ENCODE data around the gene GNPAT.

GRCh38 chr1:231196728-231197127, 44.3 kb upstream of the GNPAT start:
- no peak for TF ChIP-seq POLR2A (IDR thresholded peaks at IDR 0.05)
- TF ChIP-seq, protein P1, sequence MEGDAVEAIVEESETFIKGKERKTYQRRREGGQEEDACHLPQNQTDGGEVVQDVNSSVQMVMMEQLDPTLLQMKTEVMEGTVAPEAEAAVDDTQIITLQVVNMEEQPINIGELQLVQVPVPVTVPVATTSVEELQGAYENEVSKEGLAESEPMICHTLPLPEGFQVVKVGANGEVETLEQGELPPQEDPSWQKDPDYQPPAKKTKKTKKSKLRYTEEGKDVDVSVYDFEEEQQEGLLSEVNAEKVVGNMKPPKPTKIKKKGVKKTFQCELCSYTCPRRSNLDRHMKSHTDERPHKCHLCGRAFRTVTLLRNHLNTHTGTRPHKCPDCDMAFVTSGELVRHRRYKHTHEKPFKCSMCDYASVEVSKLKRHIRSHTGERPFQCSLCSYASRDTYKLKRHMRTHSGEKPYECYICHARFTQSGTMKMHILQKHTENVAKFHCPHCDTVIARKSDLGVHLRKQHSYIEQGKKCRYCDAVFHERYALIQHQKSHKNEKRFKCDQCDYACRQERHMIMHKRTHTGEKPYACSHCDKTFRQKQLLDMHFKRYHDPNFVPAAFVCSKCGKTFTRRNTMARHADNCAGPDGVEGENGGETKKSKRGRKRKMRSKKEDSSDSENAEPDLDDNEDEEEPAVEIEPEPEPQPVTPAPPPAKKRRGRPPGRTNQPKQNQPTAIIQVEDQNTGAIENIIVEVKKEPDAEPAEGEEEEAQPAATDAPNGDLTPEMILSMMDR (IDR thresholded peaks at IDR 0.05) = no peak

All from breast epithelium (tissue), 3 donors.